ENCODE results near the gene ADAMTSL3.

DNA sequence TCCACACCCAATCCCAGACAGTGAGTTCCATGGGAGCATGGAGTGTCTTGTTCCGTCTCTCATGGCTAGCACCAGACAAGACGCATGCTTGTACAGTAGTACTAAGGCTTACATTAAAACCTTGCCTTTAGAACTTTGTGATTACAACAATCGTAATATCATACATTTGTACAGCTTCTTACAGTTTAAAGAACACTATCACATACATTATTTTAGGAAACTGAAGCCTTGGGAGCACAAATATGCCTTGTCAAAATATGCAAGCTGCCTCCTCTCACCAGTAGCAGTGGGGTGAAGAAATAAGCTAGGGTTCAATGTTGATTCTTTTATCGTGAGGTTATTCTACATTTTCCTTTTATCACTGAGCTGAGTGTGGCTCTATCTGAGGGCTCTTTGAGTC, 36.8 kb downstream of the ADAMTSL3 start:
- no peak for TF ChIP-seq POLR2A (IDR thresholded peaks at IDR 0.05; ENCODE audit: low read length)
- TF ChIP-seq GATA1 (IDR thresholded peaks at IDR 0.05; ENCODE audit: low read depth, low read length), result no peak

Data from erythroblast (primary cell).